Measurements from ENCODE around the gene GRSF1.
"Not testable (repeated sequence)": the region's sequence is repeated elsewhere in the genome, so short reads cannot be mapped to it uniquely, and the experiment has no call there.

Gene GRSF1

DNA sequence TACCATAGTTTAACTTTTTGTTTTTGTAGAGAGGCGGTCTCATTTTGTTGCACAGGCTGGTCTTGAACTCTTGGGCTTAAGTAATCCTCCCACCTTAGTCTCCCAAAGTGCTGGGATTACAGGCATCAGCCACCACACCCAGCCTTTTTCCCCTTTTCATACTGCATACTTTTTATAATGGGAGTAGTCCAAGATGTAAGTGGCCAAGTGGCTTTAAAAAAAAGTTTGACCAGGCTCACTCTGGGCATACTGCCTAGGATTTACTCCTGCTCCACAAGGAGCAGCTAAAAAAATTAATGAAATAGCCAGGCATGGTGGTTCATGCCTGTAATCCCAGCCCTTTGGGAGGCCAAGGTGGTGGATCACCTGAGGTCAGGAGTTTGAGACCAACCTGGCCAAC, 6.0 kb downstream of the GRSF1 start:
- DNase-seq (ENCODE audit: low read depth in 2 of 2) = no peak

DNA sequence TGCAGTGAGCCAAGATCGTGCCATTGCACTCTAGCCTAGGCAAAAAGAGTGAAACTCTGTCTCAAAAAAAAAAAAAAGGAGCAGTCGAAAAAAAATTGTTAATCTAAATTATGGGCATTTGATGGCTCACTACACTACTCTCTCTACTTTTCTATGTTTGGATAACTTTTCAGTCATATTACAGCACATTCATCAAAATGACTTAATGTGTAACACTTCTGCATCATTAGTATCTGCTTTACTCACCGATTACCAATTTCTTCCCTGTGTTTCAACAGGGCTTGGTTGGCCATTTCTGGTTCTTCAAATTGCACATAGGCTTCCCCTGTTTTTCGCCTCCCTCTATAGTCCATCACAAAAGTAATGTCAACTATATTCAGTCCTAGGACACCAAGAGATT, 8.4 kb downstream of the GRSF1 start:
- DNase-seq (ENCODE audit: low read depth in 2 of 2) = no peak

DNA sequence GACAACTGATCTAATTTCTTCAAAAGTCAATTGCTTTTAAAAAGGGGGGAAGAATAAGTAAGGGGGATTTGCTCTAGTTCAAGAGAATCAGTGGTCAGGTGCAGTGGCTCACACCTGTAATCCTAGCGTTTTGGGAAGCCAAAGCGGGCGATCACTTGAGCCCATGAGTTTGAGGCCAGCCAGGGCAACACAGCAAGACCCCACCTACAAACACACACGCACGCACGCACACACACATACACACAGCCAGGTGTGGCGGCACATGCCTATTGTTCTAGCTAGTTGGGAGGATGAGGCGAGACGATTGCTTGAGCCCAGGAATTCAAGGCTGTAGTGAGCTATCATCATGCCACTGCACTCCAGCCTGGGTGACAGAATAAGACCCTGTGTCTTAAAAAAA, 9.6 kb downstream of the GRSF1 start:
- DNase-seq (ENCODE audit: low read depth in 2 of 2) = no peak

DNA sequence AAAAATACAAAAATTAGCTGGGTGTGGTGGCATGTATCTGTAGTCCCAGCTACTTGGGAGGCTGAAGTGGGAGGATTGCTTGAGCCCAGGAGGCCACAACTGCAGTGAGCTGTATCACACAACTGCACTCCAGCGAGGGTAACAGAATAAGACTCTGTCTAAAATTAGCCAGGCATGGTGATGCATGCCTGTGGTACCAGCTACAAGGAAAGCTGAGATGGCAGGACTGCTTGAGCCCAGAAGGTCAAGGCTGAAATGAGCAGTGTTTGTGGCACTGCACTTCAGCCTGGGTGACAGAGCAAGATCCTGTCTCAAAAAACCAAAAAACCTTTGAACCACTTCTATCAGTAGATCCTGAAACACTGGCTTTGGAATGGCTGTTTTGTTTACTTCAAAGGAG, 10.2 kb downstream of the GRSF1 start:
- DNase-seq (ENCODE audit: low read depth in 2 of 2) = no peak

- no peak for DNase-seq (ENCODE audit: low read depth in 2 of 2)
These were observed 10.7 kb downstream of the GRSF1 start for GRCh38 chr4:70829015-70829414.

GRCh38 chr4:70818921-70819320, 20.8 kb downstream of the GRSF1 start:
- DNase-seq (ENCODE audit: low read depth in 2 of 2) = no peak

- no peak for DNase-seq (ENCODE audit: low read depth in 2 of 2)
These were observed 21.4 kb downstream of the GRSF1 start for GRCh38 chr4:70818173-70818855.

GRCh38 chr4:70816894-70817293, 22.8 kb downstream of the GRSF1 start:
- no peak for DNase-seq (ENCODE audit: low read depth in 2 of 2)

GRCh38 chr4:70815370-70815769, 24.3 kb downstream of the GRSF1 start:
- DNase-seq (ENCODE audit: low read depth in 2 of 2) = no peak

DNA sequence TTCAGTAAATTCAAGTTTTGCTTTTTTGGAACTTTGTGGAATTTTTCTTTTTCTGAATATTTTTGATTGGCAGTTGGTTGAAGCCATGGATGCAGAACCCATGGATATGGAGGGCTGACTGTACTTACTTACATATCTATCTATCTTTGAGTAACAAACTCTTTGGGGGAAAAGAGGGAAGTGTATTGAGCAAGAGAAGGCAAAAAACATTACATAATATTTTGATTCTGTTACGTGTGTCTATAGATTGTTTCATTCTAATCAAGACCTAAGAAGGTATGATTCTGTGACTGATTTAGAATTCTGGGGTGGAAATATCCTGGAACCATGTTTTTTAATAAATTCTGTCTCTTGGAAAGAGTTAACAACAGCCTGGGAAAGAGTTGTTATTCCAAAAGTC, 31.5 kb downstream of the GRSF1 start:
- DNase-seq (ENCODE audit: low read depth in 2 of 2) = no peak

DNA sequence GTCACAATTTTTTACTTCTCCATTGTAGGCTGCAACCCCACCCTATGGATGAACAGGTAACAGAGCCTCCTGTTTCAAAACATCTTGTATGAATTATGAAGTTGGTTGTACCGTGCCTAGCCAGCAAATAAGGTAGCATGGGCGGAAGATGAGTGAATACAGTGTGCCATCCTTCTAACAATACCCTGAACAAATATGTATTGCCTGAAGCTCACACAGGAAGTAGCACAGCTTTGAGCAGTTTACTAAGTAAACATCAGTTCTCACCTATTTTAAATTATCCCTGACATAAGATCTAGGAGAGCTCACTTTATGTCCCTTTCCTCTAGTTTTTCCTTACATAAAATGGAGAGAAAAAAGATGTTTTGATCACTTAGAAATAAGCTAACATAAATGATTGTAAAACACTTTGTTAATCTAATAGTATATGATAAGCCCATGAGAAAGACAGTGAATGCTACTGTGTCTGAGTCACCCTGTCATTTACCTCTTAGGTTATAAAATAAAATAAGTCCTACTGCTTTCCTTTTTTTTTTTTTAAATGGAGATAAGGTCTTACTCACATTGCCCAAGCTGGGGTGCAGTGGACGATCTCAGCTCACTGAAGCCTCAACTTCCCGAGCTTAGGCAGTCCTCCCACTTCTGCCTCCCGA, 36.6 kb downstream of the GRSF1 start:
- DNase-seq (ENCODE audit: low read depth in 2 of 2) = no peak

GRCh38 chr4:70801265-70801809, 38.4 kb downstream of the GRSF1 start:
- DNase-seq (ENCODE audit: low read depth in 2 of 2) = no peak

DNA sequence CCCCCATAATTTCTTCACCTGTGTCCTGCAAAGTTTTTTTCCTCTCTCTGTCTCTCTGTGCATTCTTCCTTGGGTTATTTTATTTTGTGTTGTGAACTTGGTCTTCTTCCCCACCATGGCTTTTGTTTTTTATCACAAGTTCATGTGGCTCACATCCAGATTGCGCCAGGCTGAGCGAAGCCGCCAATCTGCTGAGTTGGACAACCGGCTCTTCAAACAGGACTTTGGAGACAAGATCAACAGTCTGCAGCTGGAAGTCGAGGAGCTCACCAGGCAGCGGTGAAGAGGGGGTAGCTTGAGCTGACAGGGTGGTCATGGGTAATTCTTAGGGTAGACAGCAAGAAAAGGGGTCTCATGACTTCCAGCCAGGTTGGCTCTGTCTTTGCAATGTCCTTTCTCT, 46.1 kb downstream of the GRSF1 start:
- no peak for DNase-seq (ENCODE audit: low read depth in 2 of 2)

DNA sequence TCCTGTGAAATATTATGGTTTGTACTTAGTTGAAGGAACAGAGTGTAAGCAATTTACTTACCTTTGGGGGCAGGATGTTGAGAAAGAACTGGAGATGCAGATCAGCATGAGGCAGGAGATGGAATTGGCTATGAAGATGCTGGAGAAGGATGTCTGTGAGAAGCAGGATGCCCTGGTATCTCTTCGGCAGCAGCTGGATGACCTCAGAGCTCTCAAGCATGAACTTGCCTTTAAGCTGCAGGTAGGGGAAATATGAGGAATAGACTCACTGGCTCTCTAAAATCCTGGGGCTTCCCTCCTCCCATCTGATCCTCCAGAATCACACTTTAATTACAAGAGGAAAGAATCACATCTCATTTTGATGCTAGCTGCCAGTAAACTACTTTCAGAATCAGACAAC, 51.0 kb downstream of the GRSF1 start:
- DNase-seq (ENCODE audit: low read depth in 2 of 2) = no peak

GRCh38 chr4:70787496-70787895, 52.2 kb downstream of the GRSF1 start:
- no peak for DNase-seq (ENCODE audit: low read depth in 2 of 2)

DNA sequence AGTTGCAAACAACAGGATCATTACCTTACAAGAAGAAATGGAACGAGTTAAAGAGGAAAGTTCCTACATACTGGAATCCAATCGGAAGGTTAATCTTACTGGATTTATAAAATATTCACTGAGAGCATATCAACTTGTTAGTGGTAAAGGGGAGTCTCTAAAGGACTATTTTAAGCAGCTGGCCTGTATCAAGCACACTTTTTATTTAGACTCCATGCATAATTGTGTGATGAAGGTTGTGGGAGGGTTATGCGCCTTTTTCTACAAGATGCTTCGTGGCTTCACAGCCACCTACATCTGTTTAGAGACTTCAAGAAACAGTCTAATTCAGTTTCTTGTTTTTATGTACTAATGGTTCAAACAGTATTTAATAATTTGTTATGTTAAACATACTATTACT, 56.6 kb downstream of the GRSF1 start:
- DNase-seq (ENCODE audit: low read depth in 2 of 2) = no peak

DNA sequence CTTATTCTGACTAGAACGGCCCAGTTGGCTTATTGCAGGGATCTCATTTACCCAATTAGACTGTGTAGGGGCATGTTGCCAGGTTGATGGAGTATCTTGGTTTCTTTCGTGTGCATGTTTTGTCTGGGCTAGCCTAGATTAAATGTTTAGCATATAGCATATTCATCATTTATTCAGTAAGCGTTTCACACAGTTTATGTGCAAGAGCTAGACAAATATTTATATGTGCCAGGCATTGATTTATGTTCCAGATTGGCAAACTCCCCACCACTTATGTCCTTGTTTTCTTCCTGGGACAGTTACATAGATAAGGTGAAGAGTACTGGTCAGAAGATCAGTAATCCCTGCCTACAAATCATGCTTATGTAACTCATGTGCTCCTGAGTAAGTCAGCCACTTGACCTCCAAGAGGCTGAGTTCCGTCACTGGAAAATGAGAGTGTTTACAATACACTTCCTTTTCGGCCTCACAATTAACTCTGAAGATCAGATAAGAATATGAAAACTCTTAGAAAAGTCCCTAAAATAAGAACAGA, 60.7 kb downstream of the GRSF1 start:
- DNase-seq (ENCODE audit: low read depth in 2 of 2) = no peak

DNA sequence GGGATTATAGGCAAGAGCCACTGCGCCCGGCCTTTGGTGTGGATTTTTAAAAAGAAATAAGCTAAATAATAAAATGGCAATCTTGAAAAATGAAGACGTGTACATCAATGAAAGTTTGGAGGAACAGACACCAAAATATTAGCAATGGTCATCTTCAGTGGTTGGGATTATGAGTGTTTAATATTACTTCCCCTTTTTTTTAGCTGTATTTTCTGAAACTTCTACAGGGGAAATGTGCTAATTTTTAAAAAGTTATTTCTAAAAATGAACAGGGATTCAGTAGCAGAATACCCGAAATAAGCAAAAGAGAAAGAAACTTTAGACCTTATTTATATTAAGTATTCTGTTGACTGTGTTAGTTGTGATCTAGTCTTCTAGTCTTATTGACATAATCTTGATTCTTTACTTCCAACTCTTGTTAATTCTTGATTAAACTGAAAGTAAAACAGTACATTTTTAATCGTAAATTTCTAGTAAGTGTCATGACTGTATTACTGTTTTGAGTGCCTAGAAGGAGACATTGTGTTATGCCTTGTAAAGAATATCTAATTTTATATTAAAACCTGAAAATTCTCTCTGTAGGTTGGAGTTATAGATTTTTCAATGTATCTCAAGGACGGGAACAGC, 66.6 kb downstream of the GRSF1 start:
- DNase-seq (ENCODE audit: low read depth in 2 of 2) = no peak

- DNase-seq (ENCODE audit: low read depth in 2 of 2) = not testable (repeated sequence)
These were observed 70.3 kb downstream of the GRSF1 start for GRCh38 chr4:70769396-70769795.

DNA sequence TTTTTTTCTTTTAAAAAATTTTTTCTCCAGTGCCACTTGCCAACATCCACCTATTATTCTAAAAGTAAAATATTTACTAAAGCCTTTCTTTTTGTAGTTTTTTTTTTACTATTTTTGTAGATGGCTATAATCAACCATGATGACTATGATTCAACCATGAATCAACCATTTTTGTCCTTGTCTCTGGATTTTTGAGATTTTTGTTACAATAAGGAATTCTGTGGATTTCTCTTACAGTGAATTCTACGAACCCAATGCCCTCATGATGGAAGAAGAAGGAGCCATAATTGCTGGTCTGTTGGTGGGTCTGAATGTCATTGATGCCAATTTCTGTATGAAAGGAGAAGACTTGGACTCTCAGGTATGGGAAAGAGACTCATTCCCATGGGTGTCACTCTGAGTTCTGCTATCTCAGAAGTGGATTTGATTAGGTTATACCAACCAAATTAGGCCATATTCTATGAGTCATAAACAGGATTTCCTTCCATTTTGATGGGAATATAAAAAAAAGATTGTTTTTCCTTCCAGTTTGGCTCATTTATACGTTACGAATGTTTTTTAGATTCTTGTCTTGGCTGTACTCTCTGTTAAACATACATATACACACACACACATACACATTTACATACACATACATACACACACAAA, 71.3 kb downstream of the GRSF1 start:
- DNase-seq (ENCODE audit: low read depth in 2 of 2) = no peak

Data from stimulated activated CD4-positive, alpha-beta T cell treated with anti-CD3 and anti-CD28 coated beads, Interleukin-12 subunit alpha, Interleukin-12 subunit beta, amount 100 ng/mL, for 24 hours (primary cell).